Measurements from ENCODE around the gene SYPL2. TPM values are rescaled to one million over a fixed set of nuclear protein-coding genes. Genes with fewer than 3 reads are reported as not detected.

Gene SYPL2
- total and polyA plus RNA-seq, 2 of the 8 experiments (the other 6 are each of a cell fraction or from before 2014, with no cell fraction given), result 1.5 TPM

DNA sequence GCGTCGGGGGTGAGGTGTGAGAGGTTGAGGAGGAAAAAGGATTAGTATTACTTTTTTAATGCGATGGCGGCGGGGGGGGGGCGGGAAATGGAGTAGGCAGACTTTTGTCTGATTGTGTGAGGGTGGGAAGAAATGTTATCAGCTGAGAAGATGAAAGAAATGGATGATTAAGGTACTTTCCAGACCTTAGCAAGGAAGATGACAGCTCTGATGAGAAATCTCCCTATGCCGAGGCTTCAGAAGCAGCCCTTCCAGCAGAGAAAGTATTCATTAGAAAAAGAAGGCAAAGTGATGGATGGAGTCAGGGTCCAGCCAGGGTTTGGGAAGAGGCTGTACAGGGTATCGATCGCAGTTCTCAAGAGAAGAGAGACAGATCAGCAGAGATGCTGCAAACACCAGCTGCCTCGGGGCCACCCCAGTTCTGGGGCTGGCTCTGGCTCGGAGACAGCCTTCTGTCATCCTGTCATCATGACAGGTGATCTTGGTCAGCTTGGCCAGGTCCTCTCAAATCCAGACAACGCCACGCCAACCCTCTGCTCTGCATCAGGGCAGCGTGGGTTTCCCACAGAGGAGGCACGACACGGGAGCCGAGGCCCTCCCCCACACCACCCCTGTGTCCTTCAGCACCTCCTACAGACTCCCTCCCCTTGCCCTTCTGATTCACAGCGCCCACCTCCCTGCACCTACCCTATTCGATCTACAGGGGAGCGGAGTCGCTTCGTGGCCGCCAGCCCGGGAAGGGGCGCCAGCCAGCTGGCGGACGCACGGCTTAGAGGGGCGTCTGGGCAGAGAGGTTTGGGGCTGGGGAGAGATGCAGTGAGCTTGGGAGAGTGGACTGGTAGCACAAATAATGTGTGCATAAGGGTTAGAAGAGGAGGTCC is 16.7 kb downstream of the SYPL2 start:
- no peak overlapping the region for H3K56ac ChIP-seq (replicated peaks; ENCODE audit: insufficient read length, low read depth, low read length)
- FAIRE-seq (no peak), DNase-seq (ENCODE audit: low read depth in 1 of 2, low spot score in 2 of 2) (peak in 1 of 2 experiments; percentile 81)
- peak overlapping the region; percentile 19 for H4K5ac ChIP-seq (ENCODE audit: insufficient read length, low read depth, low read length)
- H3K23me2 ChIP-seq (ENCODE audit: low read depth, low read length), result peaks cover 16% of the 10 kb centered on the region
- no peak overlapping the region for H2BK12ac ChIP-seq (ENCODE audit: low read depth, low read length)
- no peak overlapping the region for H3K14ac ChIP-seq (ENCODE audit: insufficient read length)
- H2BK15ac ChIP-seq (ENCODE audit: low read length), result no peak overlapping the region
- H3K18ac ChIP-seq (ENCODE audit: extremely low read depth, low read length), result peak overlapping the region; percentile 87
- ChIA-PET CTCF (ENCODE audit: partially characterized antibody) (interaction anchor here (0.6 to 43.7 kb wide), 11 partner anchors 9 to 292 kb away, joined by 3 to 1755 read pairs (median 4); partner anchors contain the start of genes AMIGO1, CYB561D1 and GPR61), POLR2A (ENCODE audit: partially characterized antibody) (interaction anchor here (1.5 to 3.1 kb wide), 6 partner anchors 15 to 179 kb away, joined by 3 to 17 read pairs (median 6); partner anchors contain the start of genes AMIGO1 and PSMA5)
- 18% methylated on average over 25 of the region's 29 CpGs; no CpG with 5 or more reads in 1 of the 2 experiments for WGBS, 2 experiments (ENCODE audit: extremely low coverage in 1 of 2, insufficient coverage in 1 of 2, insufficient read length in 1 of 2, insufficient replicate concordance in 2 of 2, low coverage in 1 of 2, low lambda C conversion rate in 2 of 2, missing lambda C conversion rate in 1 of 2)
- H2AFZ ChIP-seq (ENCODE audit: low read length), result peak overlapping the region; percentile 100; the same call in 1 of the 2 replicates
- no peak overlapping the region for H4K91ac ChIP-seq (replicated peaks; ENCODE audit: insufficient read length, low read length)
- H3K27ac ChIP-seq (ENCODE audit: low read depth, low read length), result no peak overlapping the region
- no peaks in the 10 kb centered on the region for H3K79me2 ChIP-seq (ENCODE audit: control insufficient read depth in 1 of 2, insufficient read depth in 2 of 2, low read length in 2 of 2)
- no peak overlapping the region for H2AK5ac ChIP-seq (ENCODE audit: low read depth, low read length)
- no peak overlapping the region for H3K9ac ChIP-seq (replicated peaks in 1 of 4; ENCODE audit: extremely low read depth in 1 of 4, low read depth in 3 of 4, low read length in 3 of 4)
- H3K36me3 ChIP-seq (ENCODE audit: control insufficient read depth in 2 of 4, insufficient read depth in 4 of 4, low read length in 3 of 4), result no peaks in the 10 kb centered on the region
- H3K4me2 ChIP-seq (ENCODE audit: insufficient read depth in 1 of 2, low read depth in 2 of 2, low read length in 2 of 2), result peak overlapping the region; percentile 91 to 99
- H3K79me1 ChIP-seq (ENCODE audit: low read depth, low read length), result no peaks in the 10 kb centered on the region
- H2BK20ac ChIP-seq (ENCODE audit: low read length), result no peak overlapping the region; the same call in 1 of the 2 replicates
- peaks cover 0 to 5% (median 0%) of the 10 kb centered on the region in 4 experiments; a peak in 1 of 7 replicates for H3K27me3 ChIP-seq (replicated peaks in 1 of 4; ENCODE audit: control insufficient read depth in 3 of 4, extremely low read depth in 1 of 4, insufficient read depth in 3 of 4, low read length in 3 of 4)
- no peaks in the 10 kb centered on the region for H3K9me3 ChIP-seq (ENCODE audit: insufficient read depth in 2 of 2, low read depth in 1 of 2, low read length in 1 of 2)
- H3K4me3 ChIP-seq (ENCODE audit: extremely low read depth in 1 of 4, insufficient read depth in 2 of 4, low read depth in 3 of 4, low read length in 4 of 4), result peak overlapping the region; percentile 63 to 97 (median 92)
- H4K8ac ChIP-seq (ENCODE audit: extremely low read depth, insufficient read depth, low read length), result no peak overlapping the region
- H3K4ac ChIP-seq (replicated peaks; ENCODE audit: insufficient read length, low read depth, low read length), result no peak overlapping the region
- no peak overlapping the region for H3K23ac ChIP-seq (ENCODE audit: insufficient read length)
- peaks cover 0 to 2% of the 10 kb centered on the region in 2 experiments for H4K20me1 ChIP-seq (replicated peaks in 1 of 2; ENCODE audit: control insufficient read depth in 1 of 2, insufficient read depth in 2 of 2, low read length in 2 of 2)
- H2BK120ac ChIP-seq (replicated peaks; ENCODE audit: low read depth, low read length), result no peak overlapping the region
- no peak overlapping the region for H2BK5ac ChIP-seq (ENCODE audit: low read depth, low read length)
- peaks cover 0 to 9% (median 1%) of the 10 kb centered on the region in 4 experiments; a peak in 3 of 7 replicates for H3K4me1 ChIP-seq (replicated peaks in 1 of 4; ENCODE audit: control insufficient read depth in 3 of 4, insufficient read depth in 4 of 4, low read length in 3 of 4)
- no peak for TF ChIP-seq POU5F1 (IDR thresholded peaks at IDR 0.05; ENCODE audit: low read depth, low read length)
- TF ChIP-seq, protein P1, sequence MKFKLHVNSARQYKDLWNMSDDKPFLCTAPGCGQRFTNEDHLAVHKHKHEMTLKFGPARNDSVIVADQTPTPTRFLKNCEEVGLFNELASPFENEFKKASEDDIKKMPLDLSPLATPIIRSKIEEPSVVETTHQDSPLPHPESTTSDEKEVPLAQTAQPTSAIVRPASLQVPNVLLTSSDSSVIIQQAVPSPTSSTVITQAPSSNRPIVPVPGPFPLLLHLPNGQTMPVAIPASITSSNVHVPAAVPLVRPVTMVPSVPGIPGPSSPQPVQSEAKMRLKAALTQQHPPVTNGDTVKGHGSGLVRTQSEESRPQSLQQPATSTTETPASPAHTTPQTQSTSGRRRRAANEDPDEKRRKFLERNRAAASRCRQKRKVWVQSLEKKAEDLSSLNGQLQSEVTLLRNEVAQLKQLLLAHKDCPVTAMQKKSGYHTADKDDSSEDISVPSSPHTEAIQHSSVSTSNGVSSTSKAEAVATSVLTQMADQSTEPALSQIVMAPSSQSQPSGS (IDR thresholded peaks at IDR 0.05; ENCODE audit: low read length), result no peak
- 0 out of 2 replicates have a peak, but pooled peaks have one; percentile 25 for TF ChIP-seq MAX (IDR thresholded peaks at IDR 0.05)
- TF ChIP-seq SAP30 (IDR thresholded peaks at IDR 0.05; ENCODE audit: insufficient read depth, insufficient replicate concordance, low read length), result peak; percentile 77
- TF ChIP-seq TEAD4 (IDR thresholded peaks at IDR 0.05; ENCODE audit: low read depth, low read length), result no peak
- TF ChIP-seq CREB1 (IDR thresholded peaks at IDR 0.05), result no peak
- TF ChIP-seq SIN3A (conservative IDR thresholded peaks at IDR 0.05 in 1 of 2, IDR thresholded peaks at IDR 0.05 in 1 of 2; ENCODE audit: low read depth in 1 of 2, low read length in 2 of 2), result peak; percentile 68 to 82; a peak in 2 of 4 replicates
- TF ChIP-seq, protein P2, sequence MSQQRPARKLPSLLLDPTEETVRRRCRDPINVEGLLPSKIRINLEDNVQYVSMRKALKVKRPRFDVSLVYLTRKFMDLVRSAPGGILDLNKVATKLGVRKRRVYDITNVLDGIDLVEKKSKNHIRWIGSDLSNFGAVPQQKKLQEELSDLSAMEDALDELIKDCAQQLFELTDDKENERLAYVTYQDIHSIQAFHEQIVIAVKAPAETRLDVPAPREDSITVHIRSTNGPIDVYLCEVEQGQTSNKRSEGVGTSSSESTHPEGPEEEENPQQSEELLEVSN (IDR thresholded peaks at IDR 0.05), result no peak
